ENCODE results near the gene ANO2.

GRCh38 chr12:5633106-5633505 lies 312.0 kb downstream of the ANO2 start:
- TF ChIP-seq, protein P1, sequence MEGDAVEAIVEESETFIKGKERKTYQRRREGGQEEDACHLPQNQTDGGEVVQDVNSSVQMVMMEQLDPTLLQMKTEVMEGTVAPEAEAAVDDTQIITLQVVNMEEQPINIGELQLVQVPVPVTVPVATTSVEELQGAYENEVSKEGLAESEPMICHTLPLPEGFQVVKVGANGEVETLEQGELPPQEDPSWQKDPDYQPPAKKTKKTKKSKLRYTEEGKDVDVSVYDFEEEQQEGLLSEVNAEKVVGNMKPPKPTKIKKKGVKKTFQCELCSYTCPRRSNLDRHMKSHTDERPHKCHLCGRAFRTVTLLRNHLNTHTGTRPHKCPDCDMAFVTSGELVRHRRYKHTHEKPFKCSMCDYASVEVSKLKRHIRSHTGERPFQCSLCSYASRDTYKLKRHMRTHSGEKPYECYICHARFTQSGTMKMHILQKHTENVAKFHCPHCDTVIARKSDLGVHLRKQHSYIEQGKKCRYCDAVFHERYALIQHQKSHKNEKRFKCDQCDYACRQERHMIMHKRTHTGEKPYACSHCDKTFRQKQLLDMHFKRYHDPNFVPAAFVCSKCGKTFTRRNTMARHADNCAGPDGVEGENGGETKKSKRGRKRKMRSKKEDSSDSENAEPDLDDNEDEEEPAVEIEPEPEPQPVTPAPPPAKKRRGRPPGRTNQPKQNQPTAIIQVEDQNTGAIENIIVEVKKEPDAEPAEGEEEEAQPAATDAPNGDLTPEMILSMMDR (IDR thresholded peaks at IDR 0.05), result no peak
- TF ChIP-seq POLR2A (IDR thresholded peaks at IDR 0.05) (no peak), POLR2AphosphoS5 (IDR thresholded peaks at IDR 0.05) (no peak), EP300 (IDR thresholded peaks at IDR 0.05) (no peak)

All from stomach (tissue), 4 donors.